Measurements from ENCODE around the gene PICALM.
"Not testable (repeated sequence)": the region's sequence is repeated elsewhere in the genome, so short reads cannot be mapped to it uniquely, and the experiment has no call there.

The PICALM gene

DNA sequence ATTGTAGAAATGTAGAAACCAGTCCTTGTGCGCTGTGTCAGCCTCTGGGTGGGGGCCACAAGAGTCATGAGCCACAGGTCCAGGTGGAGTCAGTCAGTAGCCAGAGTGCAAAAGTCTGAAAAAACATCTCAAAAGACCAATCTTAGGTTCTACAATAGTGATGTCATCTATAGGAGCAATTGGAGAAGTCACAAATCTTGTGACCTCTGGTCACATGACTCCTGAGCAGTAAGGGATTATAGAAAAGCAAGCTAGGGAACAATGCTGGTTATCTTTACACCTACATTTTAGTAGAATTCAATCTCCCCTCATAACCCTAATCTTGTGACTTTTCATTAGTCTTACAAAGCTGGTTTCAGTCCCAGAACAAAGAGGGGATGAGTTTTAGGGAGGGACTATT is 131.0 kb downstream of the PICALM start:
- no peak overlapping the region for H3K4me3 ChIP-seq (replicated peaks; ENCODE audit: low read depth, low read length)
- DNase-seq (ENCODE audit: low read depth): no peak
- TF ChIP-seq, protein P1, sequence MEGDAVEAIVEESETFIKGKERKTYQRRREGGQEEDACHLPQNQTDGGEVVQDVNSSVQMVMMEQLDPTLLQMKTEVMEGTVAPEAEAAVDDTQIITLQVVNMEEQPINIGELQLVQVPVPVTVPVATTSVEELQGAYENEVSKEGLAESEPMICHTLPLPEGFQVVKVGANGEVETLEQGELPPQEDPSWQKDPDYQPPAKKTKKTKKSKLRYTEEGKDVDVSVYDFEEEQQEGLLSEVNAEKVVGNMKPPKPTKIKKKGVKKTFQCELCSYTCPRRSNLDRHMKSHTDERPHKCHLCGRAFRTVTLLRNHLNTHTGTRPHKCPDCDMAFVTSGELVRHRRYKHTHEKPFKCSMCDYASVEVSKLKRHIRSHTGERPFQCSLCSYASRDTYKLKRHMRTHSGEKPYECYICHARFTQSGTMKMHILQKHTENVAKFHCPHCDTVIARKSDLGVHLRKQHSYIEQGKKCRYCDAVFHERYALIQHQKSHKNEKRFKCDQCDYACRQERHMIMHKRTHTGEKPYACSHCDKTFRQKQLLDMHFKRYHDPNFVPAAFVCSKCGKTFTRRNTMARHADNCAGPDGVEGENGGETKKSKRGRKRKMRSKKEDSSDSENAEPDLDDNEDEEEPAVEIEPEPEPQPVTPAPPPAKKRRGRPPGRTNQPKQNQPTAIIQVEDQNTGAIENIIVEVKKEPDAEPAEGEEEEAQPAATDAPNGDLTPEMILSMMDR (IDR thresholded peaks at IDR 0.05; ENCODE audit: low read length, missing control alignments): no peak

DNA sequence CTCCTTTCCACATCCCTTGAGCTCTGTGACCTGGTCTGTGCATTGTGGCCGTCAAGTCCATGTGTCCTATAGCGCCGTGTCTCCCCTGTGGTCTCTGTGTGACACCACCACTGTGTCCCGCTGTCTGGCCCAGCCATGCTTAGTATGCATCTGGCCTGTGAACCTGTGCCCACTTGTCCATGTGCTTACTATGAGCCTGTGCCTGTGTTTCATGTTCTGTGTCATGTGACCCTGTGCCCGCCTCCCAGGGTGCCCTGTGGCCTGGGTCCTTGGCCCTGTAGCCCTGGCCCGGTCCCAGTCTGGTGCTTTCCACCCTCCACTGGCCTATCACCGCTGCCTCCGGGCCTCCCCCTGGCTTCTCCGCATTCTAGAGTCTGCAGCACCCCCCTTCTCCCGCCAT is 133.1 kb downstream of the PICALM start:
- TF ChIP-seq, protein P1 (IDR thresholded peaks at IDR 0.05; ENCODE audit: low read length, missing control alignments): no peak
- DNase-seq (ENCODE audit: low read depth): no peak
- no peak overlapping the region for H3K4me3 ChIP-seq (replicated peaks; ENCODE audit: low read depth, low read length)

DNA sequence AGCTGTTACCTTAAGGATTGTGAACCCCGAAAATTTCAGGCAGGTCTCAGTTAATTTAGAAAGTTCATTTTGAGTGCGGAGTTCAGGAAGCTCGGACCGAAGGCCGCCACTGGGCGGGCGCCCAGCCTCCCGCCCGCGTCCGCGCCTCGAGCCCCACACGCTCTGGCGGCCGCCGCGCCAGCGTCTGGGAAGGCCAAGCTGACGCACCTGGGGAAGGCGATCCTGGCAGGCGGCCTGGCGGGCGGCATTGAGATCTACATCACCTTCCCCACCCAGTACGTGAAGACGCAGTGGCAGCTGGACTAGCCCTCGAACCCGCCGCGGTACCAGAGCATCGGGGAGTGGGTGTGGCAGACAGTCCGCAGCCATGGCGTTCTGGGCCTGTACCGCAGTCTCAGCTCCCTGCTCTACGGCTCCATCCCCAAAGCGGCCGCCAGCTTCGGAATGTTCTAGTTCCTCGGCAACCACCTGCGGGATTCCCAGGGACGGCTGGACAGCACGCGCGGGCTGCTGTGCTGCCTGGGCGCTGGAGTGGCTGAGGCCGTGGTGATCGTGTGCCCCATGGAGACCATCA is 134.2 kb downstream of the PICALM start:
- H3K4me3 ChIP-seq (replicated peaks; ENCODE audit: low read depth, low read length): peak overlapping the region; percentile 10
- DNase-seq (ENCODE audit: low read depth): no peak
- TF ChIP-seq, protein P1 (IDR thresholded peaks at IDR 0.05; ENCODE audit: low read length, missing control alignments): no peak

DNA sequence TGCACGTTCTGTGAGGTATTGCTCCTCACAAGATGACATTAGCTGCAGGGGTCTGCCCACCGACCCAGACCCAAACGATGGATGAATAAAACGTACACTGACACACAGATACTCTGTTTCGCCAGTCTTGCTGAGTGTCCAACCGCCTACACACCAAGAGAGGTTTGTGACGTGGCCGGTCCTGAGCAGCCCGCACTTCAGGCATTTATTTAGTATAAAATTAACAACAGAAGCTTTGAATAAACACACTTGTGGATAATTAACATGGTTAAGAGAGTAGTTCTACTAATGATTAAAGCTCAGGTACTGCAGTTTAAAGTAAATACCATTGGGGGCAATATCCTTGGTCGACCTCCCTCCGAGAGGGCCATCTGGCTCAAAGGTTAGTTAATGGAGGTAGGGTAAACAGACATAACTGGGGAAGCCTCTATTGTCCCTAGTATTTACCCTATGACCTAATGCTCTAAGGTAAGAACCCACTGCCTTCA is 138.0 kb downstream of the PICALM start:
- no peak overlapping the region for H3K4me3 ChIP-seq (replicated peaks; ENCODE audit: low read depth, low read length)
- TF ChIP-seq, protein P1 (IDR thresholded peaks at IDR 0.05; ENCODE audit: low read length, missing control alignments): no peak
- no peak for DNase-seq (ENCODE audit: low read depth)

DNA sequence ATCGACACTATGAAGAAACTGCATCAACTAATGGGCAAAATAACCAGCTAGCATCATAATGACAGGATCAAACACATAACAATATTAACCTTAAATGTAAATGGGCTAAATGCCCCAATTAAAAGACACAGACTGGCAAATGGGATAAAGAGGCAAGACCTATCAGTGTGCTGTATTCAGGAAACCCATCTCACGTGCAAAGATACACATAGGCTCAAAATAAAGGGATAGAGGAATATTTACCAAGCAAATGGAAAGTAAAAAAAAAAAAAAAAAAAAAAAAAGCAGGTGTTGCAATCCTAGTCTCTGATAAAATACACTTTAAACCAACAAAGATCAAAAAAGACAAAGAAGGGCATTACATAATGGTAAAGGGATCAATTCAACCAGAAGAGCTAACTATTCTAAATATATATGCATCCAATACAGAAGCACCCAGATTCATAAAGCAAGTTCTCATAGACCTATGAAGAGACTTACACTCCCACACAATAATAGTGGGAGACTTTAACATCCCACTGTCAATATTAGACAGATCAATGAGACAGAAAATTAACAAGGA is 142.2 kb downstream of the PICALM start:
- DNase-seq (ENCODE audit: low read depth); H3K4me3 ChIP-seq (replicated peaks; ENCODE audit: low read depth, low read length): not testable (repeated sequence)

DNA sequence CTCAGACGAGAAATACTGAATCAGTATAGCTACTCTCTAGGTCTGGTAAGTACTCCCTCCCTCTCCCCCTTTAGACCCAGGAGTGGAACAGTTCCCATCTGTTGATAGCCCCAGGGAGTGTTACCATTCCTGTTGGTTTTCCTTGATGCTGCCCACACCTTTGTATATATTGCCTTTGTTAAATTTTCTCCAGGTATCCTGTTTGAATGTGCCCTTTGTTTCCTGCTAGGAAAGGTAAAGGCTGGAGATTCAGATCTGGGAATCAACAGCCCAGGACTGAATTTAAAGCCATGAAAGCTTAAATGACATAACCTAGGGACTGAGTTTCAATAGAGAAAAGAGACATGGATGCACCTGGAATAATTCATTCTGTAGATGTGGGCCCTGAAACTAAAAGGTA is 145.4 kb downstream of the PICALM start:
- DNase-seq (ENCODE audit: low read depth): no peak
- TF ChIP-seq, protein P1 (IDR thresholded peaks at IDR 0.05; ENCODE audit: low read length, missing control alignments): no peak
- no peak overlapping the region for H3K4me3 ChIP-seq (replicated peaks; ENCODE audit: low read depth, low read length)

DNA sequence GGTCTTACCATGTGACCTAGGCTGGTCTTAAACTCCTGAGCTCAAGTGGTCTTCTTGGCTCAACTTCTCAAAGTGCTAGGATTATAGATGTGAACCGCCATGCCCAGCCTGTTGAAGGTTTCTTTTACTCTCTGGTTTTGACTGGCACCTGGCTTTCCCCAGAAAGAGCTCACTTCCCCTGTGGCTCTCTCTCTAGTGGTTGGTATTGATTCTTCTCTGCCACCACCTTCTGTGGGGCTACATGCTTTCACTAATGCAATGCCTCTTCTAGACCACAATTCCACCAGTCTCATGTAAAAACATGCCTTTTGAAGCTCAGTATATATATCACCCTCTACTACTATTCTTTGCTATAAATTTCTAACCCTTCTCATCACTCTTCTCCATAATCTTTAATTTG is 146.5 kb downstream of the PICALM start:
- DNase-seq (ENCODE audit: low read depth): no peak
- TF ChIP-seq, protein P1 (IDR thresholded peaks at IDR 0.05; ENCODE audit: low read length, missing control alignments): no peak
- H3K4me3 ChIP-seq (replicated peaks; ENCODE audit: low read depth, low read length): no peak overlapping the region
